GM19238 (cell line): ENCODE measurements around the gene DCST2.

ENCODE experiments used
- DNase-seq: peaks from one replicate; pipeline ENCODE4 v3.0.0; 2011; ENCODE audit warnings: low spot score; ENCODE audit not compliant: insufficient read length

DCST2 gene

DNA sequence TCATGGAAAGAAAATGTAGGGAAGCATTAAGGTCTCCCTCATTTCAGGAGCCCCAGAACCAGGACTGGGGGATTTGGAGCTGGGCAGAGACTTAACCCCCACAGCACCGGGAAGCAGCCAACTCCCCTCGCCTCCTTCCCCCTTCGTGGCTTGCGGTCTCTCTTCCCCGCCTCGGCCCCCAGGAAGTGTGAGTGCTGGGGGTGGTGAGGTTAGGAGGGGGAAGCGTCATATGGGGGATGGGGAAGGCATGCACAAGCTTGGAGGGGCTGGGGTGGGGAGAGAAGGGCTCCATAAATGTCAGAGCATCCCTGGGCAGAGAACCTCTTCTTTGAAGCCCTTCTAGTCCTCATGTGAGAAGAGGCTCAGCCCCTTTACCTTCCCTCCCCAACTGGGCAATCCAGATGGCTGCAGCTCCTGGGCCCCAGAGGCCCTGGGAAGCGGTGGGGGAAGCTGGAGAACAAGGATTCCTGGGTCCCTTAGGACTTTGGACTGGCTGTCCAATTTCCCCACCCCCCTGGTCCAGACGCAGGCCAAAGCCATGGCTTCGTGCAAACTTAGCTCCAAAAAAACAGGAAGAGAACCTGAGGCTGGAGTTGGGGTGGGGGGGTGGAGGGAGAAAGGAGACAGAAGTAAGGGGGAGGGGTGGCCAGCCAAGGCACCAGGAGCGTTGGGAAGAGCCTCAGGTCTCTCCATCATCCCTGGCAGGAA is 23.2 kb downstream of the DCST2 start:
- DNase-seq = no peak

DNA sequence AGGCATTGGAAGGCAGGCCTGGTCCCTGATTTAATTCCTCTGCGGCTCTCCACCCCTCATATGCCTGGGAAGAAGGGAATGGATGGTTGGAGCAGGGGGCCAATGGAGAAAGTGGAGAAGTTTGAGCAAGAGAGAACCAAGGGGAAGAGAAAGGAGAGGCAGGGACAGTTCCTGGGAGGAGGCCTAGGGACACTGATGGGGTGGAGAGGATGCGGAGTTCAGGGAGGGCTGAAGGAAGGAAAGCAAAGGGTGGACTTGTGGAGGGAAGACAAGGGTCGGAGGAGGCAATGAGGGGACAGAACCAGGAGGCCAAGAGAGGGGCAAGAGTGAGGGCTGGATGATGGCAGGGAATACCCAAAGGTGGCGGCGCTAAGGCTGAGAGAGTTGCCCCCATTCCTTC is 23.8 kb downstream of the DCST2 start:
- no peak for DNase-seq

DNA sequence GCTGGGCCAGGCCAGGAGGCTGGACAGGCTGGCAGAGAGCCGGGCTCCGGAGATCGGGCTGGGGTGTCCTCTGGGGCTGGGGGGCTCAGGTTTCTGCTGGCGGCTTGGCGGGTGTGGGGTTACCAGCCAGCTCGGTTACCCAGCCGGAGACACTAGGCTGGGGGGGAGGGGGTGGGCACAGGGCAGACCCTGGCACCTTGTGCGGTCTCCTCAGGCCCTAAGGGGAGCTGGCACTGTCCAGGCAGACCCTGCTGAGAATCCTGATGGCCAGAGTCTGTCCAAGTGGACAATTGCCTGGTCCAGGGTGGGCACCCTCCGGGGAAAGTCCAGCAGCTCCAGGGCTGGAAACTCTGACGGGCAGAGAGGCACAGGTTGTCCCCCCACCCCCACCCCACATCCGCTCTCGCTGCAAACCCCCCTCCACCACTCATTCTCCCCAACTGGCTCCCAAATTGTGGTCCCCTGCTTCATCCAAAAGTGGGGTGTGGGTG is 24.3 kb downstream of the DCST2 start:
- DNase-seq = no peak

DNA sequence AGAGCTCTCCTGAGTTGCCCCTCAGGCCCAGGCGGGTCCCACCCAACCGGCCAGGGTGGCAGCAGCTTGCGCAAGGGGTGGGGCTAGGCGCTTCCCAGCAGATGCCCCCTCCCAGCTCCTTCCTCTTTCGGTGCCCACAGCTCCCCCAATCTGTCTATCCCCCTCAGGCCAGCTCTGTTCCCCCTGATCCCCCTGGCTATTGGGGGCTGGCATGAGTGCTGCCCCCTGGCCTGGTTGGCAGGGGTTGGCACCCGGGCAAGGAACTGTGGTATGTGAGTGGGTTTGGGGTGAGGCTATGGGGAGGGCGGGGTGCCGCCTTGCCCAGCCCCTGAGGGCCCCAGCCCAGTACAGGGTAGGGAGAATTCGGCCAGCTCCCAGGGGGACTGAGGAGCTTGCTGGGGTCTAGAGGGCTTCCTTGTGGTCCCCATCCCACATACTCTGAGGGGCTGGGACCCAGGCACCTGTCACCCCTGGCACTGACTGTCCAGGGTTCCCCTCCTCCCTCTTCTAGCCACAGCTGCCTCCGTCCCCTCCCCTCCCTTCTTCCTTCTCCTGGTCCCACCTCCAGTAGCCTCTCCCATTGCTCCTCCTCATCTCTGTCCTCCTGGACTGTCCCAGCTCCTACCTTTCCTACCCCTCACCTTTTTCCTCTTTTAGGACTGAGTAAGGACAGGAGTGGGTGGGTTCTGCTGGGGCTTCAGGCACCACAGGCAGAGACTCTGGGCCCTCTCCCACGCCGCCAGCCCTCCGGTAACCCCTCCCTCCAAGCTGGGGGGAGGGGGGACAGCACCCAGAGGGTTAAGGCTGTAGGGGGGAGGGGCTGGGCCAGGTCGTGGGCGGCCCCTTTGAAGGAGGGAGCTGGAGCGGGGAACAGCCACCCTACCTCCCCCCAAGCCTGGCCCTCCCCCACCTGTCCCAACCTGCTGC is 25.3 kb downstream of the DCST2 start:
- no peak for DNase-seq

DNA sequence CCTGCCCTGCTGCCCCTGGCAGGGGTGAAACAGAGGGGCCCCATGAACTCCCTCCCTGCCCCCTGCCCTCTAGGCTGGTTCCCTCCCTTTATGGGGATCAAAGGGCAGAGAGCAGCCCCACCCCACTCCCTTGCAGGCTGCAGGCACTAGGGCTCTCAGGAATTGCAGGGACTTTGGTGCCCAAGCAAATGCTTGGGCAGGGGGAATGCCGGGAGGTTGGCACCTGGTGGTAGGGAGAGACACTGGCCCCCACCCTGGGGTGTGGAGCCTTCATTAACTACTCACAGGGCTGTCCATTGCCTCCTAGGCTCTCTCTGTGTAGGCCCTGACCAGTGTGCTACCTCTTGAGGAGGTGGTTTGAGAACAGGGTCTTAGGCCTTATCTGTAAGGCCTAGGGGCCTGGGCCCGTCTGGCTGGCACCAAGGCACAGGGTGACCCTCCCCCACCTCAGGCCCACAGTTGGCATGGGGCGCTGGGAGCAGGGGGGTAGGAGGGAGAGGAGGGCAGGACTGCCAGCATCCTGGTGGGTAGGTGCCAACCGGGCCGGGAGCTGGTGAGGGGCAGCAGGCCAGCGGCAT is 26.2 kb downstream of the DCST2 start:
- no peak for DNase-seq

DNA sequence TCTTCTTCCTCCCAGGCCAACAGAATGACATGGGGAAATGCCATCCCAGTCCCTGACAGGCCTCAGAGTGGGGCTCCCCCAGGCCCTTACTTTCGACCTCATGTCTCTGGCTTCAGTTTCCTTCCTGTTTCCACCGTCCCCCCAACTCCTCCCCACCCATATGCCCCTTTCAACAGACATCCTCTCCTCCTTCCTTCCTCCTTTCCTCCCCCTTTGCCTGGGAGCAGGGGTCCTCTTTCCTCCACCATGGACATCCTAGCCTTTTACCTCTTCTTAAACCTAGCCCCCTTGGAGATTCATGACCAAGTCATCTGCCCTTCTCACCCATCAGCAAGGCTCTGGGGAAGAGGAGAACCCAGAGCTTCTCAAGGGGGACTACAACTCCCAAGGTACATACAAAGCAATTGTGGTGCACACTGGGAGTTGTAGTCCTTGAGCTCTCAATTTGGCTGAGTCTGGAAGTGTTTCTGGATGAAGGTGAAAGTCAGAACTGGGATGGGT is 26.9 kb downstream of the DCST2 start:
- no peak for DNase-seq

DNA sequence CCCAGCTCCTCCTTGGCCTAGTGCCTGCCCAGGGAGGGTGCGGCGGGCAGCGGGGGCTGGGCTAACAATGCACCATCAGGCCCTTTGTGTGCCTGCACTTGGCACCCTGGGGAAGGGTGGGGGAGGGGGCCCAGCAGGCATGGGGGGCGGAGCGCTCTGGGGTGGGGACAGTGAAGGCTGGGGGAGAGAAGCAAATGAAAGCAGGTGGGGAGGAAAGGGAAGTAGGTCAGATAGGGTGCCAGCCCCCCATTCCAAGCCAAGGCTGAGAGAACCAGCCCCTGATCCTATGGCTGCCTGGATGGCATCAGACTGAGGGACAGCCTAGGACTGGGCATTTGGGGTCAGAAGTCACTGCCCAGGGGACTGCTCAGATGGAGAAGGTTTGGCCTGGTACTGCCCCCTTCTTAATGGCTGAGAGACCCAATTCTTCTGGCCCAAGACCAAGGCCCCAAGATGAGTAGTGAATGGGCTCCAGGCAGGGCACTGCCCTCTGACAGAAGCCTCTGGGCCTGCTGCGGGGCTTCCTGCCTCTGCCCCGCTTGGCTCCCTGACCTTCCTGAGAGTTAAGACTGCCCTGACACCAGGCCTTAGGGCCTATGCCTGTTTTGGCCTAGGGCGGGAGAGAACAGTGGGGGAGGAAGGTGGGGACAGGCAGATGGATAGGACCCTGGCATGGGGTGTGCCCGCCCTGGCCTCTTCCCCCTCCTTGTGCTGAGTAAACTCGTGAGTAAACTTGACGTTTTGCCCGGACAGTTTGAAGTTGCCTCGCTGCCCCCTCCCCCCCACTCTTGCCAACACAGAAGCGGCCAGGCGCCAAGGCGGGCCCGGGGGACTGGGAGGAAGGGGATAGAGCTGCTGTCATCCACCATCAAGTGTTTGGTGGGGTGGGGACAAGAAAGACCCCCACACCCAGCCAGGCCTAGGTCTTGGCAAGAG is 28.2 kb downstream of the DCST2 start:
- DNase-seq = no peak

DNA sequence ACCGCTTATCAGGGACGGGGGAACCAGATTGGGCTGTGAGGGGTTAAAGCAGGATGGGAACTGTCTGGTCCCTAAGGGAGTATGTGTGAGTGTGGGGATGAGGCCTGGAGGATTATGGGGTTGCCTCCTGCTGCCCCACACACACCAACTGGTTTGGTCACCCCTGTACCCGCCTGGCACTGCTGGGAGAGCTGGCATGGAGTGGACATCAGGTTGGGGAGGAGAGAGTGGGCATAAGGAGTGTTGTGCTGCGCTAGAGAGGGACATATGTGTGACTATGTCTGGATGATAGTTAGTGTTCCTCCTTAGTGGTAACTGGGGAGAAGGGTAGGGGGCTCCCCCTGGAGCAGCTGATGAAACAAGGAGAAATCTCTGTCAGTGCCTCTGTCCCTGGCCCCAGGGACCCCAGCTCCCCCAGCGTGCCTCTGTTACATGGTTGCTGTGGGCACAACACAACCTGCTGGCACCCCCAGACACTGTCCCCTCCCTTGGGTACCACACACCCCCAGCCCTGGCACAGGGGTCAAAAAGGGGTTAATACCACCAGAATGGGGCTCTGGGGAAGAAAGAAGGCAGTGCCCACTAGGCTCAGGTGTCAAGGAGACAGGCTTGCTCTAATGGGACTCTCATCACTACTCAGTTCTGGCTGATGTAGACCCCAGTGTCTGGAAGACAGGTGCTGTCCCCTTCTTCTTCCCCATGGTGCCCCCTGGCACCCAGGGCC is 29.1 kb downstream of the DCST2 start:
- DNase-seq = no peak

DNA sequence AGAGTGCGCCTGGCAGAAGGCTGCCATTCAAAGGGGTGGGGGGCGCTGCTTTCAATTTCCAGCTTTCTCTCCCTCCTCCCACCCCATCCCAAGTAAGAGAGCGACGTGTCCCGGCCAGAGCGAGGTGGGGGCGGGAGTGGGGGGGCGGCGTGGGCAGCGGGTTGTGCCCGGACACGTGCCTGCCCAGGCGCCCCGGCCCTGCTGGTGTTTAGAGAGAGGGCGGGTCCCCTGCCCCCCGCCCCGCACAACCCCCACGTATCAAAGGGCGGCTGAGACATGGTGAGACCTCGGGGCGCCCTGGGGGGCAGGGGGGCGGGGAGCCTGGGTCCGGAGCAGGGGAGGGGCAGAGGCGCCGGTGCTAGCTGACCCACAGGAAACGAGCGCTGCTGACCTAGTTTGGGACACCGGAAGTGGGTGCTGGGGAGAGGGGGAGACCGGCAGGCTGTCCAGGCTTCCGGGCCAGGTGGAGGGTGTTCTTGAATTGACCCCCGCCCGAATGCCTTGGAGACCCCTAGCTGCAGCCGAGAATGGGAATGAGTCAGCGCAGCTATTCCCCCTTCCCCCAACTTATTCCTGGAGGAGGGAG is 29.7 kb downstream of the DCST2 start:
- DNase-seq = no peak

DNA sequence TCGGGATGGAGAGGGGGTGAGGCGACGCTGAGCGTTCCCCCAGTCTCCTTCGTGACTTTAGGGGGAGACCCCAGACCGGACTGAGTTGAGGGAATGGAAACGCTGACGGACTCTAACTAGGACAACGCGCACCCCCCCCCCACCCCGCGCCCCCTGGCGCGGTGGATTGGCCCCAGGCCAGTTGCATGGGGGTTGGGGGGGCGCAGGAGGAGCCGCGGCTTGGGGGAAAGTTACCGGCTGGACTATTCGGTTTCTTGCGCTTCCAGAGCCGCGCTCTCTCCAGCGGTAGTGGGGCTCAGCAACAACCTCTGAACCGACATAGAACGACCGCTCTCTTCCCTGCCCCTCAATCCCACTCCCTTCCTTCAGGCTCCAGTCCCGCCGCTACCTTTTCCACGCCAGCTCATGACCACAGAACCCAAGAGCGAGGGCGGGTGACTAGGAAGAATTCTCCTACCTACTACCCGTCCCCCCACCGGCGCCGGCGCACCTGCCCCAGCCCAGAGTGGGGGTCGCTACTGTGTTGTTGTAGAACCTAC is 30.3 kb downstream of the DCST2 start:
- DNase-seq = no peak

DNA sequence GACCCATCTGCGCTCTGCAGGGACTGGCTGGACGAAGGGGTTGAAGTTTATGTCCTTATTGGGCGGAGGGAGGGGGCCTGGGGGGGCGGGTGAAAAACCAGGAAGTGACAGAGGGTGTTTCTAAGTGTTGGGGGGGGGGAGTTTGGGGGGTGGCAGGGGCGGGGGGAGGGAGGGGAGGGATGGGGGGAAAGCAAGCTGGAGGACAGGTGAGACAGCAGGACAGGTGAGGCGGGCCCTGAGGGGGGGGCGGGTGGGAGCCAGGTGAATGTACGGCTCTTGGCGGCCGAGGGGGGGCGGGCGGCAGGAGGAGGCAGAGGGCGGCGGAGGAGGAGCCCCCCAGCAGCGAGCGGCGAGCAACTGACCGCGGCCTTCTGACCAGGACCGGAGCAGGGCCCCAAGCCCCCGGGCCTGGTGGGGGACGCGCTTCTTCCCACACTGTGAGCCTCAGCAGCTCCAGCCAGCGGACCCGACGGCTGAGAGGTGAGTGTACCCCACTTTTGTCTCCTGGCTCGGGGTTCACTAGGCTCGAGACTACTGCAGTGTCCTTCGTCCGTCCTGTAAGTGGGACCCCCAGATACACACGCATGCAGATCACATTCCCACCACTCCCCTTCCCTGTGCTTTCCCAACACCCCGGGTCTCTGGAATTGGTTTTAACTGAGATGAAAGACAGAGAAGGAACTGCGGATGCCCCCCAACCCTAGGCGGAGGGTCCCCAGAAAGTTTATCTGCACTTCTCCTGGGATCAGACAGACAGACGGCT is 30.9 kb downstream of the DCST2 start, which contains the start of gene ZBTB7B:
TSS of gene ZBTB7B (plus strand) at position 339 of the 763 bp plus-strand sequence. CDS start 11,859 bp downstream, outside the sequence.
- no peak for DNase-seq

DNA sequence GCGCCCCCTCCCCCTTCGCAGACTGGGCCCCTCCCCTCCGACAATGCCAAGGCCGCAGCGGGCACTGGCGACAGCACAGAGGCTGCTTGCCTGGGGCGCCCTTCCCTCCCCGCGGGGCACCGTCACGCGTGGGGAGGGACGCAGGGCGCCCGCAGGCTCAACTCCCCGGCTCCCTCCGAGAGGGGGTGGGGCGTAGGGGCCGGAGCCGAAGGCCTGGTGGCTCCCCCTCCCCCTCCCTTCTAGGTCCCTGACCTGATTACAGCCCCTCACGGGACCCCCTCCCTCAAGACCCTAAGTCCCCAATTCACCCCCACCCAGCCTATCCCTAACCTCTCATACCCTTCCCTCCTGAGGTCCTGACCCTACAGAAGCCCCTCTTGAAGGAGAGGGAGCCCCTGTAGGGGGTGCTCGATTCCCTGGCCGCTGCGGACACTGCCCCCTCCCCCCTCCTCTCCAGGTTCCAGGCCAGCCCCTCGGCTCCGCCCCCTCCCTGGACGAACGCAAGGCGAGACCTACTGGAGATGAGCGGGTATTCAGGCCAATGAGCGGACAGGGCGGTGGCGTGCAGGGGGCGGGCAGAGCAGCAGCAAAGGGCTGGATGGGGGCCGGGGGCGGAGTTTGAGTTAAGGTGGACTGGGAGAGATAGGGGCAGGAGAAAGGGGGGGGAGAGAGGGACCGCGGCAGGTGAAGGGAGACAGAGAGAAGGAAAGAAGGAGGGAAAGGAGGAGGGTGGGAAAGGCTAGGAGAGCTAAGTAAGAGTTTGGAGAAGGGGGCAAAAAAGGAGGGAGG is 31.7 kb downstream of the DCST2 start:
- peak; percentile 97 for DNase-seq

DNA sequence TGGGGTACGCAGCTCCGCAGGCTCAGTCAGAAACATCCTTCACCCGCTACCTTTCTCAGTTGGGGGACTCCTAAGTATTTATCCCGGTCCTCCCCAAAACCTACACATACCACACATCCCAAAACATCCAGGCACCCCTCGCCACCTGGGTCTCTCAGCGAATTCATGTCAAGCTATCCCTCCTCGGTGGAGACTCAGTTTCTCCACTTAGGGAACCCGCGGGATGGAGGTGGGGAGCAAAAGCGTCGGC is 32.2 kb downstream of the DCST2 start:
- DNase-seq = no peak

DNA sequence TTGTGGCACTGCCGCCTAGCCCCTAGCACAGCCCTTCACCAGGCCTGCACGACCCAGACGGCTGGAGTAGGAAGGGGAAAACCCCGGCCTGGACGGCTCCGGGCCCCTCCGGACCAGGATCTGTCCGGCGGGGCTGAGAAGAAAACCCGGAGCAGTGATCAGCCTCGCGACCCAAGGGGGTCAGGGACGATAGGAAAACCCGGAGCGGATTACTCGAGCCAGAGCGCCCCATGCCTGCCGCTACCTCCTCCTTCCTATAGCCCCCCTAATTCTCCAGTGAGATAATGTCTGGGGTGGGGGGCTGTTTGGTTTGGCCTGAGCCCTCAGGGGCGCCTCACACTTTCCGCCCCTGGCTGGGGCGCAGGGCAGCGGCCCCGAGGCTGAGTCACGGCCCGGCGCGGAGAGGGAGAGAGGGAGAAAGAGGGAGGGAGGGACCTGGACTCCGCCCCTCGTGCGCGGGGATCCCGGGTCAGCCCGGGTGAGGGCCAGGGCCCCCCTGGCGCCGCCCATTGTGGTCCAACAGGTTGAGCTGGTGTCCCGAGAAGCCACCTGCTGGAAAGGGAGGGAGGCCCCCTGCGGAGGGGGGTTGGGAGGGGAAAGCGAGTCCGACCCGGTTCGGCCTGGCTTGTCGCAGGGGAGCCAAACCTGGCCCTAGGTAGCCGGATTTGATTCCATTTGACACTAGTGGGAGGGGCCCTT is 32.7 kb downstream of the DCST2 start:
- DNase-seq = peak; percentile 85

DNA sequence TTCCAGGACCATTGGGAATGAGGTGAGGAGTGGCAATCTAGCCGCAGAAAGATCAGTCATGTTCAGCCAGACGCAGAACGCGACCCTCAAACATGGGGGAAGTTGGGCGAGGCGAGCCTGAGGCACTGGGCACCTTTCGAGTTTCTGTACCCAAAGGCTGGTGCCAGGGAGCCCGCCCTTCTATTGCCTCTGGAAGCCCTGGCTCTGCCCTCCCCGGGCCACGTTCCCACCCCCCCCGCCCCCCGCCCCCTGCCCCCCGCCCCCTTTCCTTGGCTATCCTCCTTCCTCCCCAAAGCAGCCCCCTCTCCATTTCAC is 33.2 kb downstream of the DCST2 start:
- DNase-seq = no peak

DNA sequence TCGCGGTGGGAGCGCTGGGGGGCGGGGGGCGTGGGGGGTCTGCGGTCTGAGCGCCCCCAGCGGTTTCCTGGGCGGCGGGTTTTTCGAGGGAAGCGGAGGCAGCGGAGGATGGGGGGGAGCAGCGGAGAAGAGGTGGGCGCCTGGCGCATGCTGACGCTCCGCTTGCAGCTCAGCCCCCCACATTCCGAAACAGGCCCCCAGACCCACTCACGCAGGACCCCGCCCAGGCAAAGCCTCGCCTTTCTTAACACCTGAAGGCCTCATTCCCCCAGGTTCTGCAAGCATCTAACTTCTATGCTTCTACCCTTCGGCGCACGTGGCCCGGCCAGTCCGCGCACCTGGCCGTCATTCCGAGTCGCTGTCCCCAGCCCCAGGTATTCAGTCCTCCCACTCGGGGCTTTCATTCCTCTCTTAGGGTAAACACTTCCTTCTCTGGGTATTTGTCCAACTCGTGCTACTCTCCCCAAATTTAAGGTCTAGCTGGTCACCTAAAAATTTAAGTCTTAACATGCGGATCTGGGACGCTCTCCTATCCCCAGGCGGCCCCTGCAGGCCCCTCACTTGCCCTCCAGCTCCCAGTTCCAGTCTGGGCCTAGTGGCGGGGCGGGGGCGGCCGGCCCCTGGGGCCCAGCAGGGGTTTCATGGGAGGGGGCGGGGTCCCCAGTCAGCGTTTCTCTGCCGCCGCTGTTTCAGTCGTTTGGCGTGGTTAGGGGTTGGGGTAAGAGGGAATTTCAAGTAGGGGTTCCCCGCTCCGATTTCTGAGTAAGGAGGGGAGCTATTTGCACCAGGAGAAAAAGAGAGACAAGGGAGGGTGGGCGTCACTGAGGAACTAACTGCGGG is 33.8 kb downstream of the DCST2 start:
- no peak for DNase-seq
